ENCODE measurements around the gene IL1RAPL1. TPM values are rescaled to one million over a fixed set of nuclear protein-coding genes. Genes with fewer than 3 reads are reported as not detected.

Gene IL1RAPL1
- total RNA-seq, 2 experiments from 2014 or later: not detected

DNA sequence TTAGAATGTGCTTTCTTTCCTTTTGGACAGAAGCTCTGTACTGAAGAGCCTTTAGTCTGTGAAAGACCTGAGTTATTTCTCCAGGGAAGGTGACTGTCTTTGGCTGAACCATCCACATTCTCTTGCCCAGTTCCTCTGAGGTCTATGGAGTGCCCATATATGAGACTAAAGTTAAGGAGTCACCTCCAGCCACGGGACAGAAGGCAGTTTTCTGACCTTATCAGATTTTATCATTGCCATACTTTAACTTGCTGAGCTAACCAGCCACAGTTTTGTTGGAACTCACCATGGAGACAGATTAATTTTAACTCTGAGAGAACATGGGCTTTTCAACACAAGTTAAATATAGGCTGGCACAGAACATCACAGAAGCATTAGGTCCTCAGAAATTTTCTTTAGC, 26.3 kb downstream of the IL1RAPL1 start:
- H3K27ac Mint-ChIP-seq: no peak overlapping the region
- TF ChIP-seq, protein P1, sequence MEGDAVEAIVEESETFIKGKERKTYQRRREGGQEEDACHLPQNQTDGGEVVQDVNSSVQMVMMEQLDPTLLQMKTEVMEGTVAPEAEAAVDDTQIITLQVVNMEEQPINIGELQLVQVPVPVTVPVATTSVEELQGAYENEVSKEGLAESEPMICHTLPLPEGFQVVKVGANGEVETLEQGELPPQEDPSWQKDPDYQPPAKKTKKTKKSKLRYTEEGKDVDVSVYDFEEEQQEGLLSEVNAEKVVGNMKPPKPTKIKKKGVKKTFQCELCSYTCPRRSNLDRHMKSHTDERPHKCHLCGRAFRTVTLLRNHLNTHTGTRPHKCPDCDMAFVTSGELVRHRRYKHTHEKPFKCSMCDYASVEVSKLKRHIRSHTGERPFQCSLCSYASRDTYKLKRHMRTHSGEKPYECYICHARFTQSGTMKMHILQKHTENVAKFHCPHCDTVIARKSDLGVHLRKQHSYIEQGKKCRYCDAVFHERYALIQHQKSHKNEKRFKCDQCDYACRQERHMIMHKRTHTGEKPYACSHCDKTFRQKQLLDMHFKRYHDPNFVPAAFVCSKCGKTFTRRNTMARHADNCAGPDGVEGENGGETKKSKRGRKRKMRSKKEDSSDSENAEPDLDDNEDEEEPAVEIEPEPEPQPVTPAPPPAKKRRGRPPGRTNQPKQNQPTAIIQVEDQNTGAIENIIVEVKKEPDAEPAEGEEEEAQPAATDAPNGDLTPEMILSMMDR (IDR thresholded peaks at IDR 0.05): no peak
- H3K4me3 Mint-ChIP-seq: no peak overlapping the region
- CTCF ChIA-PET: no interaction called here
- intact Hi-C loops (cut with micrococcal nuclease): no loop called here
- H3K4me1 Mint-ChIP-seq (ENCODE audit: low read depth): no peaks in the 10 kb centered on the region
- POLR2A ChIA-PET: no interaction called here
- no peaks in the 10 kb centered on the region for H3K36me3 Mint-ChIP-seq (ENCODE audit: low read depth)
- ATAC-seq (no peak), DNase-seq (no peak)
- H3K9me3 Mint-ChIP-seq: no peaks in the 10 kb centered on the region
- H3K27me3 Mint-ChIP-seq: no peaks in the 10 kb centered on the region

DNA sequence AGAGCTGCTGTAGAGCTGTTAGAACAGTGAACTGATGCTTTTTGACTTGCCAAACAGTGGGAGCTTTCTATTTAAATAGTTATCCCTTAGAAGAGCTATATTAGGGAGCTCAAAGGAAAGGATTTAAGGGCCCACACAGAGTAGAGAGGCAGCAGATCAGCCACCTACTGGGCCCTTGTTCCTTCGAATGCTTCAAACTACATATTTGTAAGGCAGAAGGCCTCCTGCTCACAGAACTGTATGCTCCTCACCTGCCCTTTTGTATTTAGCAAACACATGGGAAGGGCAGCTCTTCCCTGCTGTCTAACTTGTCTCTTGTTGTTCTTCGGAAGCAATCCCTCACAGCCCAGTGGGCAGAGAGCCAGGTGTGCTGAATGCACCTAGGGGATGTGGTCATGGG, 38.0 kb downstream of the IL1RAPL1 start:
- H3K36me3 Mint-ChIP-seq (ENCODE audit: low read depth): no peaks in the 10 kb centered on the region
- ChIA-PET CTCF (no interaction called here), POLR2A (no interaction called here)
- no peaks in the 10 kb centered on the region for H3K27me3 Mint-ChIP-seq
- no peak overlapping the region for H3K4me3 Mint-ChIP-seq
- H3K4me1 Mint-ChIP-seq (ENCODE audit: low read depth): no peaks in the 10 kb centered on the region
- ATAC-seq: no peak
- no peak for DNase-seq
- intact Hi-C loops (cut with micrococcal nuclease): no loop called here
- H3K27ac Mint-ChIP-seq: no peak overlapping the region
- TF ChIP-seq, protein P1 (IDR thresholded peaks at IDR 0.05): no peak
- H3K9me3 Mint-ChIP-seq: no peaks in the 10 kb centered on the region

DNA sequence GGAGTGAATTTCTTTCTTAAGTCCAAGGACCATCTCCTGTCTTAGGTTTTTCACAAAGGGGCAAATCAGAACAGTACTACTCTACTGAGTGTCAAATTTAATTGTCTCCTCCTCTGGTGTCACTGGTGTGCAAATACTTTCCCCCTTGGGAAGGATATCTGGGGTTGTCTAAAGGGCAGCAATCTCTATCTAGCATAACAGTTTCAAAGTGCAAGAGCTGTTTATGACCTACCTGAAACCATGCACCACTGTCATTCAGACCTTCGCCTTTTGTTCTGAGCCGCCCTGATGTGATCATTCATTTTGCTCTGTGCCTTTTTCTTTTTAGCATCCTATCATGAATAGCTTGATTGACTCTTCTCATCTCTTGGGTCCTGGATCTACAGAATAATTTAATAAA, 39.3 kb downstream of the IL1RAPL1 start:
- DNase-seq (no peak), ATAC-seq (no peak)
- no peaks in the 10 kb centered on the region for H3K36me3 Mint-ChIP-seq (ENCODE audit: low read depth)
- CTCF ChIA-PET: no interaction called here
- H3K4me3 Mint-ChIP-seq: no peak overlapping the region
- H3K9me3 Mint-ChIP-seq: no peaks in the 10 kb centered on the region
- intact Hi-C loops (cut with micrococcal nuclease): no loop called here
- no peaks in the 10 kb centered on the region for H3K4me1 Mint-ChIP-seq (ENCODE audit: low read depth)
- TF ChIP-seq, protein P1 (IDR thresholded peaks at IDR 0.05): no peak
- POLR2A ChIA-PET: no interaction called here
- H3K27ac Mint-ChIP-seq: no peak overlapping the region
- H3K27me3 Mint-ChIP-seq: no peaks in the 10 kb centered on the region

DNA sequence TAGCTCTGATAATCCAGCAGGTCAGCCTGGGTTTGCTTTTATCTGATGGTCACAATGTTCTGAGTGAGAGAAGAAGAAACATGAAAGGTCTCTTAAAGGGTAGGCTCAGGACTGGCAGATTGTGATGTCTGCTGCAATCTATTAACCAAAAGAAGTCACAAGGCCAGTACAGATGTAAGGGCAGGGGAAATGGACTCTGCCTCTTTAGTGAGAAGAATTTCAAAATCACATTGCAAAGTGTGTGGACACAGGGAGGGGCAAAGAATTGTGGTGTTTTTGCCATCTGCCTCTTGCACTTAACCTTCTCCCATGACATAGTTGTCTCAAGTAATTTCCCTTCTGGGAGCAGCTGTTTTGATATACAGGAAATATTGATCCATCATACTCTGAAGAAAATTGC, 40.9 kb downstream of the IL1RAPL1 start:
- Mint-ChIP-seq H3K9me3 (no peaks in the 10 kb centered on the region), H3K27me3 (no peaks in the 10 kb centered on the region), H3K4me1 (ENCODE audit: low read depth) (no peaks in the 10 kb centered on the region), H3K27ac (no peak overlapping the region), H3K4me3 (no peak overlapping the region), H3K36me3 (ENCODE audit: low read depth) (no peaks in the 10 kb centered on the region)
- intact Hi-C loops (cut with micrococcal nuclease): no loop called here
- TF ChIP-seq, protein P1 (IDR thresholded peaks at IDR 0.05): no peak
- ATAC-seq: no peak
- CTCF ChIA-PET: no interaction called here
- POLR2A ChIA-PET: no interaction called here
- no peak for DNase-seq

DNA sequence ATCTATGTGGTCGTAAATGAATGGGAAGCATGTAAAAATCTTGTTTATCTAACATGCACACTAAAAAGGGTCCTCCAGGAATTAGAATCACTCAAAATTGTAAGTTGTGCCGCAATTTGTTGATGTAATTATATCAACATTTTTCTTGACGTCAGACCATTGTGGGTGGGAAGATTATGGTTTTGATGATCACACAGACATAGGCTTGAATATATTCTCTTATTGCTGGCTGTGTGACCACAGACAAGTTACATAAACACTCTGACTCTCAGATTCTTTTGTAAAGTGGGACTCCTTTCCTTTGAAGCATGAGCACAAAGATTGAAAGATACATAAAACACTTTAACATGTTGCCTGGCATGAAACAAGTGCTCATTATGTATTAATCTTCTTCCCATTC, 51.5 kb downstream of the IL1RAPL1 start:
- CTCF ChIA-PET: no interaction called here
- no peaks in the 10 kb centered on the region for H3K27me3 Mint-ChIP-seq
- H3K4me1 Mint-ChIP-seq (ENCODE audit: low read depth): no peaks in the 10 kb centered on the region
- H3K9me3 Mint-ChIP-seq: peaks cover 2% of the 10 kb centered on the region
- POLR2A ChIA-PET: no interaction called here
- no peak for DNase-seq
- intact Hi-C loops (cut with micrococcal nuclease): no loop called here
- no peak overlapping the region for H3K27ac Mint-ChIP-seq
- H3K36me3 Mint-ChIP-seq (ENCODE audit: low read depth): no peaks in the 10 kb centered on the region
- H3K4me3 Mint-ChIP-seq: no peak overlapping the region
- TF ChIP-seq, protein P1 (IDR thresholded peaks at IDR 0.05): no peak
- no peak for ATAC-seq

Data from activated CD8-positive, alpha-beta T cell treated with anti-CD3 and anti-CD28 coated beads for 36 hours (primary cell).